GM23338 (cell line): ENCODE data around the gene ZNF511. TPM values are rescaled to one million over a fixed set of nuclear protein-coding genes. Genes with fewer than 3 reads are reported as not detected.

Source experiments
- ATAC-seq: fragments of 200-7000 bp; cut with Tn5 transposase; 3 replicates; pipeline ENCODE4 v1.9.1; 2020
- DNase-seq: peaks from one replicate; pipeline ENCODE4 v3.0.0-alpha.2; 2015; ENCODE audit warnings: low spot score
- H2AFZ ChIP-seq: fragments of 200-600 bp; sonication (generic); 2 replicates; pipeline ENCODE4 v1.8.0; 2016; ENCODE audit warnings: antibody characterized with exemption, mild to moderate bottlenecking, moderate library complexity
- H3F3A ChIP-seq: fragments of 200-600 bp; sonication (generic); replicated peaks from 2 replicates; pipeline ENCODE4 v1.8.0; 2017; ENCODE audit warnings: antibody characterized with exemption, mixed run types, low read depth
- H3K27ac ChIP-seq: fragments of 200-600 bp; sonication (generic); 2 replicates; pipeline ENCODE4 v1.6.1; 2016; ENCODE audit warnings: low read depth
- H3K27me3 ChIP-seq: fragments of 200-600 bp; sonication (generic); 2 replicates; pipeline ENCODE4 v1.8.0; 2016; ENCODE audit warnings: mild to moderate bottlenecking, mixed run types, moderate library complexity; ENCODE audit not compliant: insufficient read depth
- H3K36me3 ChIP-seq: fragments of 200-600 bp; sonication (generic); 2 replicates; pipeline ENCODE4 v1.8.0; 2016; ENCODE audit warnings: mild to moderate bottlenecking; ENCODE audit not compliant: insufficient read depth
- H3K4me1 ChIP-seq: fragments of 200-600 bp; sonication (generic); 2 replicates; pipeline ENCODE4 v1.8.0; 2016; ENCODE audit warnings: mild to moderate bottlenecking, moderate library complexity; ENCODE audit not compliant: insufficient read depth
- H3K4me2 ChIP-seq: fragments of 200-600 bp; sonication (generic); 2 replicates; pipeline ENCODE4 v1.7.1; 2017; ENCODE audit warnings: mixed run types
- H3K4me3 ChIP-seq: fragments of 200-600 bp; sonication (generic); 2 replicates; pipeline ENCODE4 v1.6.1; 2016; ENCODE audit warnings: mixed run types
- H3K79me2 ChIP-seq: fragments of 200-600 bp; sonication (generic); replicated peaks from 2 replicates; pipeline ENCODE4 v1.8.0; 2017; ENCODE audit warnings: mild to moderate bottlenecking; ENCODE audit not compliant: insufficient read depth
- H3K9me2 ChIP-seq: fragments of 200-600 bp; sonication (generic); 2 replicates; pipeline ENCODE4 v1.8.0; 2017; ENCODE audit not compliant: insufficient read depth
- H4K20me1 ChIP-seq: fragments of 200-600 bp; sonication (generic); replicated peaks from 2 replicates; pipeline ENCODE4 v1.8.0; 2017; ENCODE audit warnings: mild to moderate bottlenecking; ENCODE audit not compliant: insufficient read depth
- H3K27ac Mint-ChIP-seq: 2 replicates; pipeline ENCODE4 v1.8.0; 2020; ENCODE audit warnings: inconsistent platforms, mild to moderate bottlenecking, moderate library complexity, mixed read lengths
- H3K27me3 Mint-ChIP-seq: 3 replicates; pipeline ENCODE4 v1.8.0; 2022; ENCODE audit warnings: low read depth, mild to moderate bottlenecking, moderate library complexity, mixed read lengths, inconsistent platforms; ENCODE audit not compliant: insufficient read depth, poor library complexity
- H3K36me3 Mint-ChIP-seq: 3 replicates; pipeline ENCODE4 v1.8.0; 2021; ENCODE audit warnings: low read depth, mild to moderate bottlenecking, inconsistent platforms, moderate library complexity, mixed read lengths
- H3K4me1 Mint-ChIP-seq: 3 replicates; pipeline ENCODE4 v1.8.0; 2020; ENCODE audit warnings: mild to moderate bottlenecking, inconsistent platforms, mixed read lengths
- H3K4me3 Mint-ChIP-seq: 3 replicates; pipeline ENCODE4 v1.8.0; 2021; ENCODE audit warnings: moderate library complexity, mild to moderate bottlenecking, inconsistent platforms, mixed read lengths
- H3K9me3 Mint-ChIP-seq: 3 replicates; pipeline ENCODE4 v1.8.0; 2020; ENCODE audit warnings: moderate library complexity, mild to moderate bottlenecking, inconsistent platforms, mixed read lengths
- CREB1 ChIP-seq: fragments of 250-450 bp; sonication (Bioruptor Pico); IDR thresholded peaks from 2 replicates; pipeline ENCODE4 v1.5.0; 2020; ENCODE audit warnings: low read depth, mild to moderate bottlenecking, moderate library complexity
- CTCF ChIP-seq, 2 experiments: fragments of 200-600 bp in 1 of 2; sonication (generic) in 1 of 2; conservative IDR thresholded peaks; 2 replicates each; pipeline versions ENCODE4 v1.5.1 to v1.6.1; 2016 to 2017; ENCODE audit warnings: antibody characterized with exemption in 2 of 2, low read depth in 2 of 2, mild to moderate bottlenecking in 2 of 2, moderate library complexity in 1 of 2
- JUNB ChIP-seq: IDR thresholded peaks from one replicate; pipeline ENCODE4 v1.6.1; 2016; ENCODE audit warnings: antibody characterized with exemption; ENCODE audit not compliant: unreplicated experiment
- POLR2AphosphoS5 ChIP-seq: IDR thresholded peaks from 2 replicates; pipeline ENCODE4 v1.6.1; 2016; ENCODE audit warnings: antibody characterized with exemption, low read depth
- ZNF114 ChIP-seq: fragments of 250-450 bp; sonication (Bioruptor Pico); IDR thresholded peaks from 2 replicates; pipeline ENCODE4 v1.5.0; 2020; ENCODE audit warnings: mild to moderate bottlenecking, moderate library complexity
- ZNF331 ChIP-seq: fragments of 250-450 bp; sonication (Bioruptor Pico); IDR thresholded peaks from 2 replicates; pipeline ENCODE4 v1.5.0; 2020; ENCODE audit warnings: low read depth, mild to moderate bottlenecking, moderate library complexity
- polyA plus RNA-seq: library from polyadenylated mRNA; unstranded; fragments of >200 nt; fragmentation: Nextera tagmentation; extraction: Ambion mirVana; gene quantifications from 2 replicates; pipeline ENCODE4 v1.2.1, GENCODE V29; 2016
- total RNA-seq: library from RNA; depleted of rRNA; stranded (reverse); fragments of >200 nt; shearing (Covaris generic); gene quantifications from 2 replicates; pipeline ENCODE4 v1.2.3, GENCODE V29; 2014
- TF ChIP-seq, protein P1 (sequence below): IDR thresholded peaks from 2 replicates; pipeline ENCODE4 v1.6.1; 2016; ENCODE audit warnings: antibody characterized with exemption
- TF ChIP-seq, protein P2 (sequence below): IDR thresholded peaks from one replicate; pipeline ENCODE4 v1.6.1; 2018; ENCODE audit warnings: antibody characterized with exemption; ENCODE audit not compliant: unreplicated experiment

The ZNF511 gene
- total and polyA plus RNA-seq, 2 experiments from 2014 or later = 41.3 to 104 TPM

- Mint-ChIP-seq H3K4me3 (peak overlapping the region; percentile 59), H3K9me3 (no peaks in the 10 kb centered on the region)
- H3K36me3 ChIP-seq = no peaks in the 10 kb centered on the region
Measured at GRCh38 chr10:133355991-133356390, 47.3 kb downstream of the ZNF511 start.

GRCh38 chr10:133356549-133357284 lies 48.0 kb downstream of the ZNF511 start:
- H3K4me3 ChIP-seq = peak overlapping the region; percentile 86
- 0 out of 2 replicates have a peak, but pooled peaks cover 3% of the 10 kb centered on the region for H3F3A ChIP-seq
- no peaks in the 10 kb centered on the region for H3K4me1 ChIP-seq
- peak; percentile 51 for DNase-seq
- Mint-ChIP-seq H3K4me3 (peak overlapping the region; percentile 80), H3K9me3 (no peaks in the 10 kb centered on the region), H3K4me1 (no peaks in the 10 kb centered on the region; the same call in 2 of the 3 replicates), H3K27ac (no peak overlapping the region), H3K27me3 (peaks cover 13% of the 10 kb centered on the region), H3K36me3 (peaks cover 5% of the 10 kb centered on the region)
- 0 out of 2 replicates have a peak, but pooled peaks cover 4% of the 10 kb centered on the region for H3K79me2 ChIP-seq
- ATAC-seq = peak; percentile 15
- H3K9me2 ChIP-seq = no peaks in the 10 kb centered on the region
- H3K36me3 ChIP-seq = no peaks in the 10 kb centered on the region
- H4K20me1 ChIP-seq = no peaks in the 10 kb centered on the region; the same call in 1 of the 2 replicates
- peaks cover 6% of the 10 kb centered on the region; the same call in 1 of the 2 replicates for H3K27me3 ChIP-seq
- H3K4me2 ChIP-seq = peak overlapping the region; percentile 92
- H2AFZ ChIP-seq = no peak overlapping the region
- no peak overlapping the region for H3K27ac ChIP-seq
- TF ChIP-seq ZNF331 (CRISPR knock-in tag) (no peak), POLR2AphosphoS5 (no peak), CTCF (conservative IDR thresholded peaks at IDR 0.05; ENCODE audit: low read depth in 2 of 2) (no peak), CREB1 (CRISPR knock-in tag) (no peak), JUNB (no peak)
- TF ChIP-seq, protein P1, sequence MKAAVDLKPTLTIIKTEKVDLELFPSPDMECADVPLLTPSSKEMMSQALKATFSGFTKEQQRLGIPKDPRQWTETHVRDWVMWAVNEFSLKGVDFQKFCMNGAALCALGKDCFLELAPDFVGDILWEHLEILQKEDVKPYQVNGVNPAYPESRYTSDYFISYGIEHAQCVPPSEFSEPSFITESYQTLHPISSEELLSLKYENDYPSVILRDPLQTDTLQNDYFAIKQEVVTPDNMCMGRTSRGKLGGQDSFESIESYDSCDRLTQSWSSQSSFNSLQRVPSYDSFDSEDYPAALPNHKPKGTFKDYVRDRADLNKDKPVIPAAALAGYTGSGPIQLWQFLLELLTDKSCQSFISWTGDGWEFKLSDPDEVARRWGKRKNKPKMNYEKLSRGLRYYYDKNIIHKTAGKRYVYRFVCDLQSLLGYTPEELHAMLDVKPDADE = no peak

More at GRCh38 chr10:133355991-133356390, 47.3 kb downstream of the ZNF511 start:
- no peaks in the 10 kb centered on the region; the same call in 1 of the 2 replicates for H4K20me1 ChIP-seq
- H3K9me2 ChIP-seq = no peaks in the 10 kb centered on the region
- TF ChIP-seq, protein P2, sequence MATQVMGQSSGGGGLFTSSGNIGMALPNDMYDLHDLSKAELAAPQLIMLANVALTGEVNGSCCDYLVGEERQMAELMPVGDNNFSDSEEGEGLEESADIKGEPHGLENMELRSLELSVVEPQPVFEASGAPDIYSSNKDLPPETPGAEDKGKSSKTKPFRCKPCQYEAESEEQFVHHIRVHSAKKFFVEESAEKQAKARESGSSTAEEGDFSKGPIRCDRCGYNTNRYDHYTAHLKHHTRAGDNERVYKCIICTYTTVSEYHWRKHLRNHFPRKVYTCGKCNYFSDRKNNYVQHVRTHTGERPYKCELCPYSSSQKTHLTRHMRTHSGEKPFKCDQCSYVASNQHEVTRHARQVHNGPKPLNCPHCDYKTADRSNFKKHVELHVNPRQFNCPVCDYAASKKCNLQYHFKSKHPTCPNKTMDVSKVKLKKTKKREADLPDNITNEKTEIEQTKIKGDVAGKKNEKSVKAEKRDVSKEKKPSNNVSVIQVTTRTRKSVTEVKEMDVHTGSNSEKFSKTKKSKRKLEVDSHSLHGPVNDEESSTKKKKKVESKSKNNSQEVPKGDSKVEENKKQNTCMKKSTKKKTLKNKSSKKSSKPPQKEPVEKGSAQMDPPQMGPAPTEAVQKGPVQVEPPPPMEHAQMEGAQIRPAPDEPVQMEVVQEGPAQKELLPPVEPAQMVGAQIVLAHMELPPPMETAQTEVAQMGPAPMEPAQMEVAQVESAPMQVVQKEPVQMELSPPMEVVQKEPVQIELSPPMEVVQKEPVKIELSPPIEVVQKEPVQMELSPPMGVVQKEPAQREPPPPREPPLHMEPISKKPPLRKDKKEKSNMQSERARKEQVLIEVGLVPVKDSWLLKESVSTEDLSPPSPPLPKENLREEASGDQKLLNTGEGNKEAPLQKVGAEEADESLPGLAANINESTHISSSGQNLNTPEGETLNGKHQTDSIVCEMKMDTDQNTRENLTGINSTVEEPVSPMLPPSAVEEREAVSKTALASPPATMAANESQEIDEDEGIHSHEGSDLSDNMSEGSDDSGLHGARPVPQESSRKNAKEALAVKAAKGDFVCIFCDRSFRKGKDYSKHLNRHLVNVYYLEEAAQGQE = no peak
- TF ChIP-seq ZNF114 (CRISPR knock-in tag) = no peak
- Mint-ChIP-seq H3K4me1 (no peaks in the 10 kb centered on the region; the same call in 2 of the 3 replicates), H3K27ac (no peak overlapping the region), H3K36me3 (no peaks in the 10 kb centered on the region), H3K27me3 (peaks cover 20% of the 10 kb centered on the region)
- DNase-seq = no peak
- H3K4me2 ChIP-seq = no peak overlapping the region
- H2AFZ ChIP-seq = no peak overlapping the region
- H3K79me2 ChIP-seq = 0 out of 2 replicates have a peak, but pooled peaks cover 4% of the 10 kb centered on the region
- H3K27ac ChIP-seq = no peak overlapping the region
- H3K27me3 ChIP-seq = peaks cover 6% of the 10 kb centered on the region; the same call in 1 of the 2 replicates
- no peaks in the 10 kb centered on the region for H3K4me1 ChIP-seq
- ATAC-seq = no peak
- 0 out of 2 replicates have a peak, but pooled peaks cover 3% of the 10 kb centered on the region for H3F3A ChIP-seq
- H3K4me3 ChIP-seq = no peak overlapping the region
